ENCODE measurements around the gene HSH2D.

GRCh38 chr19:16205205-16206045 lies 61.9 kb downstream of the HSH2D start:
- TF ChIP-seq WRNIP1 (IDR thresholded peaks at IDR 0.05; ENCODE audit: borderline replicate concordance, low read depth, low read length): no peak
- no peak for TF ChIP-seq EZH2 (IDR thresholded peaks at IDR 0.05; ENCODE audit: borderline replicate concordance, control insufficient read depth, low read depth, low read length)
- no peak for TF ChIP-seq JUNB (IDR thresholded peaks at IDR 0.05)
- TF ChIP-seq MEF2B (IDR thresholded peaks at IDR 0.05; ENCODE audit: partially characterized antibody, poor library complexity, severe bottlenecking): no peak
